Measurements from ENCODE around the gene PCDH9.

The PCDH9 gene

GRCh38 chr13:67080351-67080750, 149.8 kb downstream of the PCDH9 start:
- DNase-seq = no peak

- no peak for DNase-seq
These were observed 152.1 kb downstream of the PCDH9 start for GRCh38 chr13:67078062-67078461.

- no peak for DNase-seq
These were observed 153.0 kb downstream of the PCDH9 start for GRCh38 chr13:67077132-67077531.

- no peak for DNase-seq
These were observed 153.8 kb downstream of the PCDH9 start for GRCh38 chr13:67076378-67076777.

- no peak for DNase-seq
These were observed 154.9 kb downstream of the PCDH9 start for GRCh38 chr13:67075239-67075638.

- no peak for DNase-seq
These were observed 158.1 kb downstream of the PCDH9 start for GRCh38 chr13:67071918-67072598.

- DNase-seq = no peak
These were observed 159.8 kb downstream of the PCDH9 start for GRCh38 chr13:67070306-67070705.

- no peak for DNase-seq
These were observed 160.9 kb downstream of the PCDH9 start for GRCh38 chr13:67069117-67069767.

GRCh38 chr13:67064920-67065319, 165.2 kb downstream of the PCDH9 start:
- no peak for DNase-seq

GRCh38 chr13:67063036-67063435, 167.1 kb downstream of the PCDH9 start:
- no peak for DNase-seq

GRCh38 chr13:67062160-67062559, 168.0 kb downstream of the PCDH9 start:
- no peak for DNase-seq

GRCh38 chr13:67061750-67062149, 168.4 kb downstream of the PCDH9 start:
- DNase-seq = no peak

GRCh38 chr13:67052550-67053490, 177.3 kb downstream of the PCDH9 start:
- DNase-seq = no peak

GRCh38 chr13:67049744-67050143, 180.4 kb downstream of the PCDH9 start:
- DNase-seq = no peak

- DNase-seq = no peak
These were observed 181.3 kb downstream of the PCDH9 start for GRCh38 chr13:67048821-67049150.

- DNase-seq = no peak
These were observed 181.9 kb downstream of the PCDH9 start for GRCh38 chr13:67048084-67048820.

- no peak for DNase-seq
These were observed 184.8 kb downstream of the PCDH9 start for GRCh38 chr13:67045357-67045756.

- DNase-seq = no peak
These were observed 186.2 kb downstream of the PCDH9 start for GRCh38 chr13:67043901-67044300.

- DNase-seq = no peak
These were observed 187.6 kb downstream of the PCDH9 start for GRCh38 chr13:67042556-67042955.

- DNase-seq = no peak
These were observed 193.3 kb downstream of the PCDH9 start for GRCh38 chr13:67036699-67037457.

- no peak for DNase-seq
These were observed 197.0 kb downstream of the PCDH9 start for GRCh38 chr13:67033170-67033569.

Measured in stimulated activated CD4-positive, alpha-beta T cell treated with anti-CD3 and anti-CD28 coated beads, Interleukin-2, amount 100 ng/mL, for 48 hours (primary cell).